PC-9 (cell line): Measurements from ENCODE around the gene ADIPOR2. TPM values are rescaled to one million over a fixed set of nuclear protein-coding genes. Genes with fewer than 3 reads are reported as not detected.

Experiments used
- BruUV-seq: library from RNA; stranded (reverse); fragments of 400-500 nt; replicated peaks from 2 replicates; lab custom pipeline; 2021; lab: Mats Ljungman, UMichigan
- CTCF ChIA-PET: fragments of 300-600 bp; sonication (Branson Sonifier 250); formaldehyde crosslinking; loops from one replicate; lab custom pipeline; 2022; ENCODE audit warnings: antibody characterized with exemption; lab: Charles Lee
- POLR2A ChIA-PET: fragments of 300-600 bp; sonication (Branson Sonifier 250); formaldehyde crosslinking; loops from one replicate; lab custom pipeline; 2022; ENCODE audit warnings: antibody characterized with exemption; ENCODE audit not compliant: unreplicated experiment; lab: Charles Lee
- DNase-seq, 2 experiments: peaks; one replicate each; pipeline versions ENCODE4 v3.0.0 to v3.0.0-alpha.2; 2015 to 2022; ENCODE audit warnings: mixed read lengths in 1 of 2
- H2AFZ ChIP-seq: fragments of 200-600 bp; sonication (generic); 2 replicates; pipeline ENCODE4 v1.8.1; 2017; ENCODE audit warnings: antibody characterized with exemption
- H3F3A ChIP-seq: fragments of 200-600 bp; sonication (generic); 2 replicates; pipeline ENCODE4 v1.8.1; 2017; ENCODE audit warnings: antibody characterized with exemption, mild to moderate bottlenecking, low read depth; ENCODE audit not compliant: insufficient read depth
- H3K27ac ChIP-seq: fragments of 200-600 bp; sonication (generic); 2 replicates; pipeline ENCODE4 v1.6.1; 2016; ENCODE audit warnings: mixed run types
- H3K27me3 ChIP-seq: fragments of 200-600 bp; sonication (generic); 2 replicates; pipeline ENCODE4 v1.6.1; 2016; ENCODE audit warnings: low read depth, mixed run types; ENCODE audit not compliant: insufficient read depth
- H3K36me3 ChIP-seq: fragments of 200-600 bp; sonication (generic); 2 replicates; pipeline ENCODE4 v1.6.1; 2016; ENCODE audit warnings: low read depth, mixed run types
- H3K4me1 ChIP-seq: fragments of 200-600 bp; sonication (generic); replicated peaks from 2 replicates; pipeline ENCODE4 v1.6.1; 2016; ENCODE audit warnings: mixed run types; ENCODE audit not compliant: insufficient read depth
- H3K4me2 ChIP-seq: fragments of 200-600 bp; sonication (generic); 2 replicates; pipeline ENCODE4 v1.6.1; 2017; ENCODE audit warnings: mixed run types
- H3K4me3 ChIP-seq: fragments of 200-600 bp; sonication (generic); 2 replicates; pipeline ENCODE4 v1.6.1; 2016; ENCODE audit warnings: mixed run types
- H3K79me2 ChIP-seq: fragments of 200-600 bp; sonication (generic); 2 replicates; pipeline ENCODE4 v1.6.1; 2017; ENCODE audit warnings: low read depth, mixed run types
- H3K9me2 ChIP-seq: fragments of 200-600 bp; sonication (generic); 2 replicates; pipeline ENCODE4 v1.8.1; 2017; ENCODE audit warnings: mild to moderate bottlenecking; ENCODE audit not compliant: insufficient read depth
- H3K9me3 ChIP-seq: fragments of 200-600 bp; sonication (generic); 2 replicates; pipeline ENCODE4 v1.8.1; 2016; ENCODE audit warnings: low read depth; ENCODE audit not compliant: insufficient read depth
- H4K20me1 ChIP-seq: fragments of 200-600 bp; sonication (generic); 2 replicates; pipeline ENCODE4 v1.8.1; 2017; ENCODE audit not compliant: insufficient read depth
- EZH2 ChIP-seq: fragments of 200-600 bp; sonication (generic); IDR thresholded peaks from 2 replicates; pipeline ENCODE4 v1.8.0; 2017; ENCODE audit warnings: antibody characterized with exemption, low read depth
- intact Hi-C: fragments of 100-400 bp; cut with micrococcal nuclease; formaldehyde crosslinking; loops from one replicate; pipeline ENCODE4 v1.10.0; 2022; ENCODE audit not compliant: unreplicated experiment
- total RNA-seq: library from RNA; stranded (reverse); gene quantifications from 2 replicates; pipeline ENCODE4 v1.2.3, GENCODE V29; 2021
- TF ChIP-seq, protein P1 (sequence below): fragments of 200-600 bp; sonication (generic); conservative IDR thresholded peaks from 2 replicates; pipeline ENCODE4 v1.6.1; 2017; ENCODE audit warnings: mixed run types, antibody characterized with exemption, mild to moderate bottlenecking, moderate library complexity

The ADIPOR2 gene
- total RNA-seq, 1 experiment from 2014 or later, result 107 TPM

DNA sequence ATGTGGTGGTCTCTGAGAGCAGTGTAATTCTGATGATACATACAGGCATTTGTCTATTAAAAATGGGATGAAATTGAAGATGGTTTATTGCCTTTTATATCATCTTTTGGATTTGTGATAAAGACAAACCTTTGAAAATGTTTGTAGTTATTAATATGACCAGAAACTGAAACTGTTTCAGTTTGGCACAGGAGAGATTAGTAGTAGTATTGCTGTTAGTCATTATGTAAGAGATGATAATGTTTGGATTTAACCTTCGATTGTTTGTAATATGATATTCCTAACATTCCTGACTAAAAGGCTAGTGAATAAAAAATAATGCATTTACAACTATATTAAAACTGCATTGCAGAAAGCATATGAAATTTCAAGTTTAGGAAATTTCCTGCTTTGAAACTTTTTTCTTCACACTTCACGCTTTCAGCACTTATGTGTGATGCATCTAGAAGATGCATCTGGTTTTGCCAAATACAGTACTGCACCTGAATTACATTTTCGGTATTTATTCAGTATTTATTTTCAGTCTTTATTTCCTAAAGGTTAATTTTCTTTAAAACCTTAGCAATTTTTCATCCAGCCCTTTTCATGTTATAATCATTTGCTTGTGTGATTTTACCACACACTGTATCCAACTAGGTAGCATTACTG, 25.5 kb downstream of the ADIPOR2 start:
- H3K4me3 ChIP-seq, result no peak overlapping the region
- TF ChIP-seq, protein P1, sequence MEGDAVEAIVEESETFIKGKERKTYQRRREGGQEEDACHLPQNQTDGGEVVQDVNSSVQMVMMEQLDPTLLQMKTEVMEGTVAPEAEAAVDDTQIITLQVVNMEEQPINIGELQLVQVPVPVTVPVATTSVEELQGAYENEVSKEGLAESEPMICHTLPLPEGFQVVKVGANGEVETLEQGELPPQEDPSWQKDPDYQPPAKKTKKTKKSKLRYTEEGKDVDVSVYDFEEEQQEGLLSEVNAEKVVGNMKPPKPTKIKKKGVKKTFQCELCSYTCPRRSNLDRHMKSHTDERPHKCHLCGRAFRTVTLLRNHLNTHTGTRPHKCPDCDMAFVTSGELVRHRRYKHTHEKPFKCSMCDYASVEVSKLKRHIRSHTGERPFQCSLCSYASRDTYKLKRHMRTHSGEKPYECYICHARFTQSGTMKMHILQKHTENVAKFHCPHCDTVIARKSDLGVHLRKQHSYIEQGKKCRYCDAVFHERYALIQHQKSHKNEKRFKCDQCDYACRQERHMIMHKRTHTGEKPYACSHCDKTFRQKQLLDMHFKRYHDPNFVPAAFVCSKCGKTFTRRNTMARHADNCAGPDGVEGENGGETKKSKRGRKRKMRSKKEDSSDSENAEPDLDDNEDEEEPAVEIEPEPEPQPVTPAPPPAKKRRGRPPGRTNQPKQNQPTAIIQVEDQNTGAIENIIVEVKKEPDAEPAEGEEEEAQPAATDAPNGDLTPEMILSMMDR, result no peak
- TF ChIP-seq EZH2, result no peak
- H3K9me2 ChIP-seq, result no peaks in the 10 kb centered on the region
- H3K4me1 ChIP-seq, result 0 out of 2 replicates have a peak, but pooled peaks cover 5% of the 10 kb centered on the region
- H3K4me2 ChIP-seq, result no peak overlapping the region
- 0 out of 2 replicates have a peak, but pooled peaks cover 4% of the 10 kb centered on the region for H3F3A ChIP-seq
- CTCF ChIA-PET, result no interaction called here
- POLR2A ChIA-PET, result no interaction called here
- no peak overlapping the region for H2AFZ ChIP-seq
- no TSS peak for BruUV-seq
- H3K79me2 ChIP-seq, result peaks cover 99% of the 10 kb centered on the region
- H3K27me3 ChIP-seq, result no peaks in the 10 kb centered on the region
- peaks cover 45% of the 10 kb centered on the region for H4K20me1 ChIP-seq
- DNase-seq, result peak in 1 of 2 experiments; percentile 29
- no peaks in the 10 kb centered on the region for H3K9me3 ChIP-seq
- intact Hi-C loops, result no loop called here
- 0 out of 2 replicates have a peak overlapping the region, but pooled peaks have one; percentile 3 for H3K27ac ChIP-seq
- H3K36me3 ChIP-seq, result 0 out of 2 replicates have a peak, but pooled peaks cover 7% of the 10 kb centered on the region

DNA sequence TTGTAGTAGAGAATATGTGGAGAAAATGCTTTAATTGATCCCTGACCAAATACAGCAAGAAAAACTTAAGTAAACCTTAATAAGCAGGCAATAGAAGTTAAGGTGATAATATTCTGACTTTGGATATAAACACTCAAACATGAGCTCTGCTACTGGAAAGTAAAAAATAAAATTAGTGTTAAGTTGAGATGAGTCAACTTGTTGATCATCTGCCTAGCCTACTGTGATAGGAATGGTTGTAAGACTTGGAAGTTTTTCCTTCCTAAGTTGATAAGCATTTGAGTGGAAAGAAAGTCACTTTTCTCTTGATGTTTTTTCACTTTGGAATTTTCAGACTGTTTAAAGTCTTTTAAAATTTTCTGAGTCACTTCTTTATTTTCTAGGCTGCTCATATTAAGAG, 26.0 kb downstream of the ADIPOR2 start:
- Histone ChIP-seq H2AFZ (no peak overlapping the region), H3K9me2 (no peaks in the 10 kb centered on the region), H3K4me1 (0 out of 2 replicates have a peak, but pooled peaks cover 5% of the 10 kb centered on the region), H3K27me3 (no peaks in the 10 kb centered on the region), H3F3A (0 out of 2 replicates have a peak, but pooled peaks cover 4% of the 10 kb centered on the region), H3K9me3 (no peaks in the 10 kb centered on the region), H3K4me3 (no peak overlapping the region), H3K4me2 (no peak overlapping the region), H3K79me2 (peaks cover 99% of the 10 kb centered on the region), H3K27ac (0 out of 2 replicates have a peak overlapping the region, but pooled peaks have one; percentile 3), H4K20me1 (peaks cover 45% of the 10 kb centered on the region), H3K36me3 (0 out of 2 replicates have a peak, but pooled peaks cover 7% of the 10 kb centered on the region)
- TF ChIP-seq, protein P1, result no peak
- TF ChIP-seq EZH2, result no peak
- no TSS peak for BruUV-seq
- no peak for DNase-seq
- CTCF ChIA-PET, result no interaction called here
- intact Hi-C loops, result no loop called here
- POLR2A ChIA-PET, result interaction anchor here (0.6 kb wide), 1 partner anchor 36 kb away, joined by 3 read pairs; no protein-coding TSS in a partner anchor

GRCh38 chr12:1719139-1719538, 28.3 kb downstream of the ADIPOR2 start:
- ChIA-PET POLR2A (interaction anchor here (0.6 kb wide), 1 partner anchor 15 kb away, joined by 17 read pairs; no protein-coding TSS in a partner anchor), CTCF (no interaction called here)
- Histone ChIP-seq H3K27ac (no peak overlapping the region), H3K9me3 (no peaks in the 10 kb centered on the region), H4K20me1 (peaks cover 45% of the 10 kb centered on the region), H2AFZ (no peak overlapping the region), H3F3A (0 out of 2 replicates have a peak, but pooled peaks cover 4% of the 10 kb centered on the region), H3K36me3 (0 out of 2 replicates have a peak, but pooled peaks cover 6% of the 10 kb centered on the region), H3K27me3 (no peaks in the 10 kb centered on the region), H3K4me3 (no peak overlapping the region), H3K79me2 (peaks cover 97% of the 10 kb centered on the region), H3K4me1 (0 out of 2 replicates have a peak, but pooled peaks cover 5% of the 10 kb centered on the region), H3K9me2 (no peaks in the 10 kb centered on the region), H3K4me2 (no peak overlapping the region)
- intact Hi-C loops, result no loop called here
- no peak for DNase-seq
- BruUV-seq, result no TSS peak
- TF ChIP-seq, protein P1, result no peak
- TF ChIP-seq EZH2, result no peak
